ENCODE data around the gene GRM7. TPM values are rescaled to one million over a fixed set of nuclear protein-coding genes. Genes with fewer than 3 reads are reported as not detected.

Gene GRM7
- total RNA-seq, 2 donors from 2014 or later = not detected

- Mint-ChIP-seq H3K9me3 (no peaks in the 10 kb centered on the region), H3K4me3 (no peak overlapping the region), H3K4me1 (no peaks in the 10 kb centered on the region), H3K36me3 (ENCODE audit: low read depth) (no peaks in the 10 kb centered on the region), H3K27ac (no peak overlapping the region), H3K27me3 (peaks cover 3% of the 10 kb centered on the region)
- no peak for ATAC-seq (replicated peaks)
These were observed 746.8 kb downstream of the GRM7 start for GRCh38 chr3:7607676-7608075.

- Mint-ChIP-seq H3K36me3 (ENCODE audit: low read depth) (no peaks in the 10 kb centered on the region), H3K27ac (no peak overlapping the region), H3K9me3 (no peaks in the 10 kb centered on the region), H3K27me3 (peaks cover 3% of the 10 kb centered on the region), H3K4me1 (no peaks in the 10 kb centered on the region), H3K4me3 (no peak overlapping the region)
- no peak for ATAC-seq (replicated peaks)
These were observed 749.7 kb downstream of the GRM7 start for GRCh38 chr3:7610634-7611033.

GRCh38 chr3:7615043-7615442 lies 754.1 kb downstream of the GRM7 start:
- Mint-ChIP-seq H3K27me3 (no peaks in the 10 kb centered on the region), H3K4me1 (no peaks in the 10 kb centered on the region), H3K9me3 (no peaks in the 10 kb centered on the region), H3K4me3 (no peak overlapping the region), H3K36me3 (ENCODE audit: low read depth) (no peaks in the 10 kb centered on the region), H3K27ac (no peak overlapping the region)
- no peak for ATAC-seq (replicated peaks)

- no peaks in the 10 kb centered on the region for H3K36me3 Mint-ChIP-seq (ENCODE audit: low read depth)
- H3K9me3 Mint-ChIP-seq = no peaks in the 10 kb centered on the region
- ATAC-seq (replicated peaks) = no peak
- no peak overlapping the region for H3K27ac Mint-ChIP-seq
- no peaks in the 10 kb centered on the region for H3K27me3 Mint-ChIP-seq
- no peak overlapping the region for H3K4me3 Mint-ChIP-seq
- no peaks in the 10 kb centered on the region for H3K4me1 Mint-ChIP-seq
These were observed 757.7 kb downstream of the GRM7 start for GRCh38 chr3:7618606-7619005.

GRCh38 chr3:7620401-7620800 lies 759.5 kb downstream of the GRM7 start:
- ATAC-seq (replicated peaks) = no peak

GRCh38 chr3:7621046-7621630 lies 760.2 kb downstream of the GRM7 start:
- H3K36me3 Mint-ChIP-seq (ENCODE audit: low read depth) = no peaks in the 10 kb centered on the region
- no peak for ATAC-seq (replicated peaks)
- H3K4me3 Mint-ChIP-seq = no peak overlapping the region
- no peak overlapping the region for H3K27ac Mint-ChIP-seq
- no peaks in the 10 kb centered on the region for H3K4me1 Mint-ChIP-seq
- H3K27me3 Mint-ChIP-seq = no peaks in the 10 kb centered on the region
- no peaks in the 10 kb centered on the region for H3K9me3 Mint-ChIP-seq

More at GRCh38 chr3:7620401-7620800, 759.5 kb downstream of the GRM7 start:
- no peak overlapping the region for H3K27ac Mint-ChIP-seq
- no peaks in the 10 kb centered on the region for H3K36me3 Mint-ChIP-seq (ENCODE audit: low read depth)
- no peaks in the 10 kb centered on the region for H3K27me3 Mint-ChIP-seq
- no peak overlapping the region for H3K4me3 Mint-ChIP-seq
- H3K9me3 Mint-ChIP-seq = no peaks in the 10 kb centered on the region
- H3K4me1 Mint-ChIP-seq = no peaks in the 10 kb centered on the region

GRCh38 chr3:7621651-7622050 lies 760.7 kb downstream of the GRM7 start:
- H3K4me3 Mint-ChIP-seq = no peak overlapping the region

GRCh38 chr3:7625021-7625420 lies 764.1 kb downstream of the GRM7 start:
- H3K36me3 Mint-ChIP-seq (ENCODE audit: low read depth) = no peaks in the 10 kb centered on the region
- H3K4me1 Mint-ChIP-seq = no peaks in the 10 kb centered on the region
- ATAC-seq (replicated peaks) = no peak
- H3K27ac Mint-ChIP-seq = no peak overlapping the region
- no peaks in the 10 kb centered on the region for H3K27me3 Mint-ChIP-seq
- H3K4me3 Mint-ChIP-seq = no peak overlapping the region
- H3K9me3 Mint-ChIP-seq = no peaks in the 10 kb centered on the region

More at GRCh38 chr3:7621651-7622050, 760.7 kb downstream of the GRM7 start:
- Mint-ChIP-seq H3K27me3 (no peaks in the 10 kb centered on the region), H3K9me3 (no peaks in the 10 kb centered on the region), H3K27ac (no peak overlapping the region), H3K36me3 (ENCODE audit: low read depth) (no peaks in the 10 kb centered on the region), H3K4me1 (no peaks in the 10 kb centered on the region)
- no peak for ATAC-seq (replicated peaks)

- no peak overlapping the region for H3K27ac Mint-ChIP-seq
- H3K4me3 Mint-ChIP-seq = no peak overlapping the region
- no peaks in the 10 kb centered on the region for H3K27me3 Mint-ChIP-seq
- no peaks in the 10 kb centered on the region for H3K36me3 Mint-ChIP-seq (ENCODE audit: low read depth)
- ATAC-seq (replicated peaks) = no peak
- H3K9me3 Mint-ChIP-seq = no peaks in the 10 kb centered on the region
- H3K4me1 Mint-ChIP-seq = no peaks in the 10 kb centered on the region
These were observed 769.5 kb downstream of the GRM7 start for GRCh38 chr3:7630351-7630911.

GRCh38 chr3:7630925-7631324 lies 770.0 kb downstream of the GRM7 start:
- H3K27ac Mint-ChIP-seq = no peak overlapping the region
- H3K4me3 Mint-ChIP-seq = no peak overlapping the region
- no peaks in the 10 kb centered on the region for H3K36me3 Mint-ChIP-seq (ENCODE audit: low read depth)
- no peaks in the 10 kb centered on the region for H3K9me3 Mint-ChIP-seq
- no peaks in the 10 kb centered on the region for H3K4me1 Mint-ChIP-seq
- no peaks in the 10 kb centered on the region for H3K27me3 Mint-ChIP-seq
- no peak for ATAC-seq (replicated peaks)

- H3K27ac Mint-ChIP-seq = no peak overlapping the region
- H3K36me3 Mint-ChIP-seq (ENCODE audit: low read depth) = no peaks in the 10 kb centered on the region
- H3K9me3 Mint-ChIP-seq = no peaks in the 10 kb centered on the region
- no peaks in the 10 kb centered on the region for H3K4me1 Mint-ChIP-seq
- no peak overlapping the region for H3K4me3 Mint-ChIP-seq
- no peaks in the 10 kb centered on the region for H3K27me3 Mint-ChIP-seq
- no peak for ATAC-seq (replicated peaks)
These were observed 771.4 kb downstream of the GRM7 start for GRCh38 chr3:7632305-7632704.

- no peaks in the 10 kb centered on the region for H3K4me1 Mint-ChIP-seq
- H3K27me3 Mint-ChIP-seq = peaks cover 7% of the 10 kb centered on the region
- no peaks in the 10 kb centered on the region for H3K9me3 Mint-ChIP-seq
- no peak overlapping the region for H3K27ac Mint-ChIP-seq
- no peaks in the 10 kb centered on the region for H3K36me3 Mint-ChIP-seq (ENCODE audit: low read depth)
- no peak for ATAC-seq (replicated peaks)
- H3K4me3 Mint-ChIP-seq = no peak overlapping the region
These were observed 776.8 kb downstream of the GRM7 start for GRCh38 chr3:7637694-7638093.

GRCh38 chr3:7638103-7638502 lies 777.2 kb downstream of the GRM7 start:
- no peak for ATAC-seq (replicated peaks)

GRCh38 chr3:7640787-7641186 lies 779.9 kb downstream of the GRM7 start:
- Mint-ChIP-seq H3K9me3 (no peaks in the 10 kb centered on the region), H3K36me3 (ENCODE audit: low read depth) (no peaks in the 10 kb centered on the region), H3K27me3 (peaks cover 7% of the 10 kb centered on the region), H3K4me3 (no peak overlapping the region), H3K27ac (no peak overlapping the region), H3K4me1 (no peaks in the 10 kb centered on the region)
- no peak for ATAC-seq (replicated peaks)

More at GRCh38 chr3:7638103-7638502, 777.2 kb downstream of the GRM7 start:
- Mint-ChIP-seq H3K9me3 (no peaks in the 10 kb centered on the region), H3K27me3 (peaks cover 7% of the 10 kb centered on the region), H3K4me1 (no peaks in the 10 kb centered on the region), H3K4me3 (no peak overlapping the region), H3K36me3 (ENCODE audit: low read depth) (no peaks in the 10 kb centered on the region), H3K27ac (no peak overlapping the region)

- Mint-ChIP-seq H3K4me1 (no peaks in the 10 kb centered on the region), H3K27me3 (no peaks in the 10 kb centered on the region), H3K36me3 (ENCODE audit: low read depth) (no peaks in the 10 kb centered on the region), H3K27ac (no peak overlapping the region), H3K9me3 (peaks cover 8% of the 10 kb centered on the region), H3K4me3 (no peak overlapping the region)
- no peak for ATAC-seq (replicated peaks)
These were observed 785.9 kb downstream of the GRM7 start for GRCh38 chr3:7646851-7647250.

GRCh38 chr3:7650466-7650865 lies 789.6 kb downstream of the GRM7 start:
- ATAC-seq (replicated peaks) = no peak
- H3K4me1 Mint-ChIP-seq = no peaks in the 10 kb centered on the region
- no peaks in the 10 kb centered on the region for H3K27me3 Mint-ChIP-seq
- H3K4me3 Mint-ChIP-seq = no peak overlapping the region
- H3K27ac Mint-ChIP-seq = no peak overlapping the region
- H3K36me3 Mint-ChIP-seq (ENCODE audit: low read depth) = no peaks in the 10 kb centered on the region
- peaks cover 8% of the 10 kb centered on the region for H3K9me3 Mint-ChIP-seq

Measured in activated T-helper 17 cell treated with anti-CD3 and anti-CD28 coated beads, Interleukin-2, amount 50 U/mL, for 72 hours (primary cell).